NK-92 (cell line): ENCODE results near the gene XKR8.

Experiments used
- DNase-seq: peaks from one replicate; lab custom pipeline; 2025; ENCODE audit not compliant: unreplicated experiment; lab: John Stamatoyannopoulos, UW

The XKR8 gene

GRCh38 chr1:27954186-27954585, 5.6 kb upstream of the XKR8 start:
- no peak for DNase-seq

GRCh38 chr1:27955076-27955475, 4.7 kb upstream of the XKR8 start:
- no peak for DNase-seq

- DNase-seq: no peak
These were observed 3.0 kb upstream of the XKR8 start for GRCh38 chr1:27956761-27957160.

- DNase-seq: no peak
These were observed 2.1 kb upstream of the XKR8 start for GRCh38 chr1:27957655-27958054.

- no peak for DNase-seq
These were observed 1.3 kb upstream of the XKR8 start for GRCh38 chr1:27958513-27958912.

GRCh38 chr1:27960762-27961645, 1.2 kb downstream of the XKR8 start:
- DNase-seq: no peak

- DNase-seq: no peak
These were observed 2.0 kb downstream of the XKR8 start for GRCh38 chr1:27961646-27962221.

GRCh38 chr1:27963393-27963792, 3.6 kb downstream of the XKR8 start:
- DNase-seq: no peak

GRCh38 chr1:27966402-27967105, 6.8 kb downstream of the XKR8 start:
- no peak for DNase-seq

GRCh38 chr1:27967106-27967883, 7.5 kb downstream of the XKR8 start:
- DNase-seq: no peak

GRCh38 chr1:27967884-27968466, 8.2 kb downstream of the XKR8 start:
- DNase-seq: no peak

GRCh38 chr1:27968692-27969091, 8.9 kb downstream of the XKR8 start:
- DNase-seq: no peak

- DNase-seq: no peak
These were observed 10.6 kb downstream of the XKR8 start for GRCh38 chr1:27970401-27970800.

GRCh38 chr1:27971674-27972073, 11.9 kb downstream of the XKR8 start:
- no peak for DNase-seq

- no peak for DNase-seq
These were observed 12.4 kb downstream of the XKR8 start for GRCh38 chr1:27972141-27972540.

GRCh38 chr1:27973771-27974416, 14.1 kb downstream of the XKR8 start:
- no peak for DNase-seq

- DNase-seq: no peak
These were observed 14.6 kb downstream of the XKR8 start for GRCh38 chr1:27974417-27974781.

- no peak for DNase-seq
These were observed 19.5 kb downstream of the XKR8 start for GRCh38 chr1:27979151-27979858.

- no peak for DNase-seq
These were observed 20.1 kb downstream of the XKR8 start for GRCh38 chr1:27979859-27980201.
